Measurements from ENCODE around the gene NPW.

- TF ChIP-seq ZFP3 (CRISPR knock-in tag; IDR thresholded peaks at IDR 0.05) (no peak), ZFP30 (CRISPR knock-in tag; IDR thresholded peaks at IDR 0.05) (no peak), PPARA (CRISPR knock-in tag; IDR thresholded peaks at IDR 0.05; ENCODE audit: borderline replicate concordance) (no peak), ARNTL (CRISPR knock-in tag; IDR thresholded peaks at IDR 0.05; ENCODE audit: borderline replicate concordance, low read depth) (no peak), RARB (CRISPR knock-in tag; IDR thresholded peaks at IDR 0.05) (no peak), CSDC2 (CRISPR knock-in tag; IDR thresholded peaks at IDR 0.05) (no peak), TCF4 (CRISPR knock-in tag; IDR thresholded peaks at IDR 0.05; ENCODE audit: borderline replicate concordance) (no peak), ZNF8 (CRISPR knock-in tag; IDR thresholded peaks at IDR 0.05) (no peak), CSRNP3 (CRISPR knock-in tag; IDR thresholded peaks at IDR 0.05) (no peak), ZC3H10 (CRISPR knock-in tag; IDR thresholded peaks at IDR 0.05) (no peak), OSR1 (CRISPR knock-in tag; IDR thresholded peaks at IDR 0.05) (no peak)
- TF ChIP-seq, protein P1, sequence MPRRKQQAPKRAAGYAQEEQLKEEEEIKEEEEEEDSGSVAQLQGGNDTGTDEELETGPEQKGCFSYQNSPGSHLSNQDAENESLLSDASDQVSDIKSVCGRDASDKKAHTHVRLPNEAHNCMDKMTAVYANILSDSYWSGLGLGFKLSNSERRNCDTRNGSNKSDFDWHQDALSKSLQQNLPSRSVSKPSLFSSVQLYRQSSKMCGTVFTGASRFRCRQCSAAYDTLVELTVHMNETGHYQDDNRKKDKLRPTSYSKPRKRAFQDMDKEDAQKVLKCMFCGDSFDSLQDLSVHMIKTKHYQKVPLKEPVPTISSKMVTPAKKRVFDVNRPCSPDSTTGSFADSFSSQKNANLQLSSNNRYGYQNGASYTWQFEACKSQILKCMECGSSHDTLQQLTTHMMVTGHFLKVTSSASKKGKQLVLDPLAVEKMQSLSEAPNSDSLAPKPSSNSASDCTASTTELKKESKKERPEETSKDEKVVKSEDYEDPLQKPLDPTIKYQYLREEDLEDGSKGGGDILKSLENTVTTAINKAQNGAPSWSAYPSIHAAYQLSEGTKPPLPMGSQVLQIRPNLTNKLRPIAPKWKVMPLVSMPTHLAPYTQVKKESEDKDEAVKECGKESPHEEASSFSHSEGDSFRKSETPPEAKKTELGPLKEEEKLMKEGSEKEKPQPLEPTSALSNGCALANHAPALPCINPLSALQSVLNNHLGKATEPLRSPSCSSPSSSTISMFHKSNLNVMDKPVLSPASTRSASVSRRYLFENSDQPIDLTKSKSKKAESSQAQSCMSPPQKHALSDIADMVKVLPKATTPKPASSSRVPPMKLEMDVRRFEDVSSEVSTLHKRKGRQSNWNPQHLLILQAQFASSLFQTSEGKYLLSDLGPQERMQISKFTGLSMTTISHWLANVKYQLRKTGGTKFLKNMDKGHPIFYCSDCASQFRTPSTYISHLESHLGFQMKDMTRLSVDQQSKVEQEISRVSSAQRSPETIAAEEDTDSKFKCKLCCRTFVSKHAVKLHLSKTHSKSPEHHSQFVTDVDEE (CRISPR knock-in tag; IDR thresholded peaks at IDR 0.05), result no peak
- TF ChIP-seq, protein P2, sequence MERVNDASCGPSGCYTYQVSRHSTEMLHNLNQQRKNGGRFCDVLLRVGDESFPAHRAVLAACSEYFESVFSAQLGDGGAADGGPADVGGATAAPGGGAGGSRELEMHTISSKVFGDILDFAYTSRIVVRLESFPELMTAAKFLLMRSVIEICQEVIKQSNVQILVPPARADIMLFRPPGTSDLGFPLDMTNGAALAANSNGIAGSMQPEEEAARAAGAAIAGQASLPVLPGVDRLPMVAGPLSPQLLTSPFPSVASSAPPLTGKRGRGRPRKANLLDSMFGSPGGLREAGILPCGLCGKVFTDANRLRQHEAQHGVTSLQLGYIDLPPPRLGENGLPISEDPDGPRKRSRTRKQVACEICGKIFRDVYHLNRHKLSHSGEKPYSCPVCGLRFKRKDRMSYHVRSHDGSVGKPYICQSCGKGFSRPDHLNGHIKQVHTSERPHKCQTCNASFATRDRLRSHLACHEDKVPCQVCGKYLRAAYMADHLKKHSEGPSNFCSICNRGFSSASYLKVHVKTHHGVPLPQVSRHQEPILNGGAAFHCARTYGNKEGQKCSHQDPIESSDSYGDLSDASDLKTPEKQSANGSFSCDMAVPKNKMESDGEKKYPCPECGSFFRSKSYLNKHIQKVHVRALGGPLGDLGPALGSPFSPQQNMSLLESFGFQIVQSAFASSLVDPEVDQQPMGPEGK (CRISPR knock-in tag; IDR thresholded peaks at IDR 0.05; ENCODE audit: borderline replicate concordance), result no peak
Measured at GRCh38 chr16:2023092-2024031, 3.8 kb downstream of the NPW start.
